Suprapubic skin (tissue), 4 donors: Measurements from ENCODE around the gene UPF3A.

Experiments
- EP300 ChIP-seq: sonication (generic); formaldehyde crosslinking; IDR thresholded peaks from one replicate; pipeline ENCODE4 v1.6.1; 2017; ENCODE audit warnings: antibody characterized with exemption
- POLR2A ChIP-seq, 2 donors: fragments of 450-650 bp; IDR thresholded peaks; one replicate each; pipeline ENCODE4 v1.6.1; 2017; ENCODE audit warnings: antibody characterized with exemption in 2 of 2, mild to moderate bottlenecking in 2 of 2, moderate library complexity in 2 of 2
- POLR2AphosphoS5 ChIP-seq, 3 donors: sonication (generic); formaldehyde crosslinking; IDR thresholded peaks; one replicate each; pipeline ENCODE4 v1.6.1; 2017; ENCODE audit warnings: antibody characterized with exemption in 3 of 3
- TF ChIP-seq, protein P1 (sequence below), 2 donors: fragments of 200-600 bp in 1 of 2; fragments of 450-650 bp in 1 of 2; sonication (generic) in 1 of 2; IDR thresholded peaks; one replicate each; pipeline ENCODE4 v1.5.1; 2016 to 2019; ENCODE audit warnings: antibody characterized with exemption in 2 of 2, mild to moderate bottlenecking in 1 of 2, moderate library complexity in 1 of 2

DNA sequence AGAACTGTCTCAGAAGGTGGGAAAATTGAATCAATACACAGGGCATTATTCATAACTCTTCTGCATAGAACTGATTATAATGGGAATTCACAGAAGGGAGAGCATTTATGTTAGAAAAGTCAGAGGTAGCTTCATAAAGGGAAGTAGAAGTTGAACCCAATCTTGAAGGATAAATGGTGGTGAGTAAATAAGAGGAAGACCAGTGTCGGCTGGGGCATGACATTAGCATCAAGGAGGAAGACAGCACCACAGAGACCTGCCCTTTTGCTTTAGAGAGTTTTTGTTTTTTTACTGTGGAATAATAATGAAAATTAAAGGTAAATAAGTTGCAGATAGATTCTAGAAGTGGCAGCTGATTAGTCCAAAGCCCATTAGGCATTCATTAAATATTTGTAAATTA is 24.9 kb upstream of the UPF3A start:
- TF ChIP-seq, protein P1, sequence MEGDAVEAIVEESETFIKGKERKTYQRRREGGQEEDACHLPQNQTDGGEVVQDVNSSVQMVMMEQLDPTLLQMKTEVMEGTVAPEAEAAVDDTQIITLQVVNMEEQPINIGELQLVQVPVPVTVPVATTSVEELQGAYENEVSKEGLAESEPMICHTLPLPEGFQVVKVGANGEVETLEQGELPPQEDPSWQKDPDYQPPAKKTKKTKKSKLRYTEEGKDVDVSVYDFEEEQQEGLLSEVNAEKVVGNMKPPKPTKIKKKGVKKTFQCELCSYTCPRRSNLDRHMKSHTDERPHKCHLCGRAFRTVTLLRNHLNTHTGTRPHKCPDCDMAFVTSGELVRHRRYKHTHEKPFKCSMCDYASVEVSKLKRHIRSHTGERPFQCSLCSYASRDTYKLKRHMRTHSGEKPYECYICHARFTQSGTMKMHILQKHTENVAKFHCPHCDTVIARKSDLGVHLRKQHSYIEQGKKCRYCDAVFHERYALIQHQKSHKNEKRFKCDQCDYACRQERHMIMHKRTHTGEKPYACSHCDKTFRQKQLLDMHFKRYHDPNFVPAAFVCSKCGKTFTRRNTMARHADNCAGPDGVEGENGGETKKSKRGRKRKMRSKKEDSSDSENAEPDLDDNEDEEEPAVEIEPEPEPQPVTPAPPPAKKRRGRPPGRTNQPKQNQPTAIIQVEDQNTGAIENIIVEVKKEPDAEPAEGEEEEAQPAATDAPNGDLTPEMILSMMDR (IDR thresholded peaks at IDR 0.05), result no peak
- TF ChIP-seq EP300 (no peak), POLR2AphosphoS5 (IDR thresholded peaks at IDR 0.05) (no peak), POLR2A (IDR thresholded peaks at IDR 0.05) (no peak)
